GM12878 (cell line): ENCODE data around the gene ZBTB9. TPM values are rescaled to one million over a fixed set of nuclear protein-coding genes. Genes with fewer than 3 reads are reported as not detected.
A peak's percentile ranks its signal among the peaks of the same experiment; 100 is the strongest.

Experiments
- ATAC-seq: fragments of 200-7000 bp; cut with Tn5 transposase; 3 replicates; pipeline ENCODE4 v1.9.1; 2020; ENCODE audit warnings: mild to moderate bottlenecking, moderate library complexity
- BruUV-seq: library from RNA; stranded (reverse); fragments of 400-500 nt; replicated peaks from 2 replicates; lab custom pipeline; 2021; lab: Mats Ljungman, UMichigan
- CTCF ChIA-PET: fragments of 300-600 bp; sonication (Branson Sonifier 250); formaldehyde crosslinking; extraction: SDS; loops from one replicate; lab custom pipeline; 2021; ENCODE audit warnings: inconsistent platforms; lab: Yijun Ruan, JAX
- POLR2A ChIA-PET: fragments of 350-600 bp; formaldehyde crosslinking; extraction: SDS; loops from one replicate; lab custom pipeline; 2021; ENCODE audit warnings: inconsistent platforms; lab: Charles Lee
- RAD21 ChIA-PET: fragments of 300-600 bp; sonication (Branson Sonifier 250); formaldehyde crosslinking; loops from one replicate; lab custom pipeline; 2023; ENCODE audit warnings: antibody characterized with exemption; ENCODE audit not compliant: unreplicated experiment; lab: Charles Lee
- SMC1A ChIA-PET: fragments of 300-600 bp; sonication (Branson Sonifier 250); formaldehyde crosslinking; loops from one replicate; lab custom pipeline; 2023; ENCODE audit not compliant: unreplicated experiment, uncharacterized antibody; lab: Charles Lee
- DNase-seq: peaks from one replicate; pipeline ENCODE4 v3.0.0-alpha.2; 2011; ENCODE audit warnings: low read depth, low spot score
- FAIRE-seq: peaks from 3 replicates; lab custom pipeline; 2011; peaks lifted over from hg19 to GRCh38; lab: Jason Lieb, UNC
- H2AFZ ChIP-seq: 2 replicates; pipeline ENCODE4 v1.6.0; 2011; ENCODE audit warnings: low read depth, low read length, control low read depth; ENCODE audit not compliant: control insufficient read depth
- H3K27ac ChIP-seq: 2 replicates; pipeline ENCODE4 v1.5.1; 2011; ENCODE audit warnings: control low read depth; ENCODE audit not compliant: control insufficient read depth, insufficient read depth
- H3K27me3 ChIP-seq, 2 experiments: replicated peaks in 1 of 2; 2 replicates each; pipeline versions ENCODE4 v1.6.0 to v1.6.1; 2011; ENCODE audit warnings: low read length in 1 of 2; ENCODE audit not compliant: control insufficient read depth in 2 of 2, insufficient read depth in 2 of 2
- H3K36me3 ChIP-seq, 2 experiments: 2 replicates each; pipeline ENCODE4 v1.5.1; 2011; ENCODE audit warnings: low read length in 1 of 2; ENCODE audit not compliant: control insufficient read depth in 2 of 2, insufficient read depth in 2 of 2
- H3K4me1 ChIP-seq: 2 replicates; pipeline ENCODE4 v1.6.1; 2011; ENCODE audit warnings: mild to moderate bottlenecking, low read length, moderate library complexity, mixed read lengths; ENCODE audit not compliant: control insufficient read depth, insufficient read depth
- H3K4me2 ChIP-seq: 2 replicates; pipeline ENCODE4 v1.6.0; 2011; ENCODE audit warnings: control low read depth; ENCODE audit not compliant: control insufficient read depth, insufficient read depth
- H3K4me3 ChIP-seq: fragments of 200-600 bp; sonication (generic); 2 replicates; pipeline ENCODE4 v1.5.1; 2016
- H3K79me2 ChIP-seq: 2 replicates; pipeline ENCODE4 v1.6.0; 2011; ENCODE audit warnings: low read length; ENCODE audit not compliant: control insufficient read depth, insufficient read depth
- H3K9ac ChIP-seq: 2 replicates; pipeline ENCODE4 v1.8.0; 2011; ENCODE audit warnings: low read length, control low read depth, mixed read lengths; ENCODE audit not compliant: control insufficient read depth, insufficient read depth
- H3K9me3 ChIP-seq: replicated peaks from 3 replicates; pipeline ENCODE4 v1.5.1; 2011; ENCODE audit warnings: mild to moderate bottlenecking, low read length; ENCODE audit not compliant: control insufficient read depth, insufficient read depth
- H4K20me1 ChIP-seq: 2 replicates; pipeline ENCODE4 v1.6.0; 2011; ENCODE audit not compliant: control insufficient read depth, insufficient read depth
- ASH2L ChIP-seq: fragments of 300-600, 200-600 bp; sonication (generic); IDR thresholded peaks from 2 replicates; pipeline ENCODE4 v1.6.1; 2017; ENCODE audit warnings: low read depth, mild to moderate bottlenecking, borderline replicate concordance
- BACH1 ChIP-seq: fragments of 450-650 bp; IDR thresholded peaks from 2 replicates; pipeline ENCODE4 v1.6.1; 2017; ENCODE audit warnings: mild to moderate bottlenecking, borderline replicate concordance
- BHLHE40 ChIP-seq, 2 experiments: fragments of 450-650 bp in 1 of 2; IDR thresholded peaks; 2 replicates each; pipeline ENCODE4 v1.6.1; 2011 to 2017; ENCODE audit warnings: low read depth in 2 of 2, borderline replicate concordance in 1 of 2, improper control_type of control experiment in 1 of 2, low read length in 1 of 2, mild to moderate bottlenecking in 1 of 2
- CTCF ChIP-seq, 3 experiments: IDR thresholded peaks in 2 of 3; conservative IDR thresholded peaks in 1 of 3; 2 replicates each; pipeline ENCODE4 v1.5.1; 2011; ENCODE audit warnings: low read depth in 3 of 3, low read length in 3 of 3, mild to moderate bottlenecking in 3 of 3, control low read depth in 2 of 3, moderate library complexity in 2 of 3, inconsistent platforms in 1 of 3, mixed read lengths in 1 of 3; ENCODE audit not compliant: control insufficient read depth in 2 of 3, insufficient read depth in 1 of 3; ENCODE audit errors: extremely low read depth in 1 of 3
- GATAD2B ChIP-seq: fragments of 450-650 bp; conservative IDR thresholded peaks from 2 replicates; pipeline ENCODE4 v1.6.1; 2017; ENCODE audit warnings: low read depth, mild to moderate bottlenecking, moderate library complexity
- IRF4 ChIP-seq: IDR thresholded peaks from 2 replicates; pipeline ENCODE4 v1.6.1; 2011; ENCODE audit warnings: low read depth, low read length
- JUNB ChIP-seq: IDR thresholded peaks from 2 replicates; pipeline ENCODE4 v1.6.1; 2016; ENCODE audit warnings: antibody characterized with exemption, mild to moderate bottlenecking
- KAT2A ChIP-seq: conservative IDR thresholded peaks from 2 replicates; pipeline ENCODE4 v1.6.1; 2011; ENCODE audit warnings: low read depth, low read length; ENCODE audit not compliant: control insufficient read depth
- MYC ChIP-seq: IDR thresholded peaks from 2 replicates; pipeline ENCODE4 v1.6.1; 2011; ENCODE audit warnings: mild to moderate bottlenecking, low read length, moderate library complexity, inconsistent platforms; ENCODE audit not compliant: insufficient read depth, insufficient replicate concordance, insufficient read length, severe bottlenecking
- NFYB ChIP-seq: IDR thresholded peaks from 2 replicates; pipeline ENCODE4 v1.6.1; 2011; ENCODE audit warnings: low read depth, mild to moderate bottlenecking, low read length, improper control_type of control experiment, moderate library complexity; ENCODE audit not compliant: insufficient read depth
- POU2F2 ChIP-seq: IDR thresholded peaks from 3 replicates; pipeline ENCODE4 v1.6.1; 2011; ENCODE audit warnings: low read depth, mild to moderate bottlenecking, low read length, borderline replicate concordance
- RAD21 ChIP-seq: IDR thresholded peaks from 2 replicates; pipeline ENCODE4 v1.6.1; 2011; ENCODE audit warnings: mild to moderate bottlenecking, low read depth, low read length, moderate library complexity; ENCODE audit not compliant: insufficient read depth
- SIN3A ChIP-seq: IDR thresholded peaks from 2 replicates; pipeline ENCODE4 v1.6.1; 2012; ENCODE audit warnings: low read depth, low read length, improper control_type of control experiment
- SIX5 ChIP-seq: IDR thresholded peaks from 2 replicates; pipeline ENCODE4 v1.6.1; 2011; ENCODE audit warnings: mild to moderate bottlenecking, low read depth, low read length, moderate library complexity; ENCODE audit not compliant: severe bottlenecking
- SMC3 ChIP-seq: IDR thresholded peaks from 2 replicates; pipeline ENCODE4 v1.6.1; 2011; ENCODE audit warnings: low read length, improper control_type of control experiment, borderline replicate concordance
- SUZ12 ChIP-seq: fragments of 200-600 bp; sonication (generic); IDR thresholded peaks from one replicate; pipeline ENCODE4 v1.6.1; 2018; ENCODE audit warnings: antibody characterized with exemption, mild to moderate bottlenecking; ENCODE audit not compliant: unreplicated experiment
- TCF12 ChIP-seq: IDR thresholded peaks from 2 replicates; pipeline ENCODE4 v1.6.1; 2011; ENCODE audit warnings: low read depth, mild to moderate bottlenecking, low read length
- TCF3 ChIP-seq: IDR thresholded peaks from 2 replicates; pipeline ENCODE4 v1.6.1; 2012; ENCODE audit warnings: low read depth, mild to moderate bottlenecking, low read length, borderline replicate concordance; ENCODE audit not compliant: insufficient read depth
- ZNF384 ChIP-seq: IDR thresholded peaks from 2 replicates; pipeline ENCODE4 v1.6.1; 2012; ENCODE audit warnings: low read depth, mild to moderate bottlenecking, low read length, improper control_type of control experiment, borderline replicate concordance
- ZSCAN29 ChIP-seq: fragments of 450-650 bp; IDR thresholded peaks from 2 replicates; pipeline ENCODE4 v1.6.1; 2017; ENCODE audit warnings: mild to moderate bottlenecking, moderate library complexity
- ZZZ3 ChIP-seq: IDR thresholded peaks from 2 replicates; pipeline ENCODE4 v1.6.1; 2011; ENCODE audit warnings: low read depth; ENCODE audit not compliant: control insufficient read depth, insufficient read length
- WGBS: methylation state at CpG from one replicate; pipeline ENCODE4 v1.1.6; 2016; ENCODE audit warnings: low lambda C conversion rate; ENCODE audit not compliant: insufficient replicate concordance, insufficient coverage; ENCODE audit errors: missing lambda C conversion rate; 5-methylcytosine and 5-hydroxymethylcytosine counted together
- in situ Hi-C: fragments of 300-500 bp; cut with MboI; formaldehyde crosslinking; loops from 9 replicates; pipeline ENCODE4 v1.14.3; 2018; ENCODE audit warnings: mixed read lengths
- intact Hi-C: fragments of 100-400 bp; cut with micrococcal nuclease; formaldehyde crosslinking; loops from one replicate; pipeline ENCODE4 v1.14.2; 2022; ENCODE audit not compliant: unreplicated experiment
- polyA plus RNA-seq, 11 experiments: library from polyadenylated mRNA; depleted of rRNA in 4 of 11; unstranded in 6 of 11; stranded (reverse) in 5 of 11; fragments of >200 nt; fragmentation: Nextera tagmentation in 4 of 11; fragmentation: Illumina TruSeq in 1 of 11; extraction: Ambion mirVana in 4 of 11; extraction: Trizol in 1 of 11; gene quantifications; 1 replicate in 1 of 11; 2 replicates in 10 of 11; pipeline versions ENCODE4 v1.2.1 to v1.2.3, GENCODE V29; 2011 to 2016; ENCODE audit warnings: inconsistent platforms in 2 of 11, missing spikeins in 2 of 11, low read depth in 1 of 11
- total RNA-seq, 4 experiments: library from RNA; depleted of rRNA in 3 of 4; stranded (reverse); fragments of >200 nt in 3 of 4; fragmentation: Illumina TruSeq in 1 of 4; extraction: Trizol in 1 of 4; gene quantifications; 2 replicates each; pipeline versions ENCODE4 v1.2.1 to v1.2.3, GENCODE V29; 2013 to 2021

The ZBTB9 gene
- total and polyA plus RNA-seq, 10 of the 15 experiments (the other 5 are each of a cell fraction or from before 2014, with no cell fraction given) = 1.5 to 12.7 (median 6.9) TPM

- no peak overlapping the region for H3K27ac ChIP-seq
- no TSS peak for BruUV-seq
- H3K9me3 ChIP-seq = no peaks in the 10 kb centered on the region
- H3K27me3 ChIP-seq = no peaks in the 10 kb centered on the region; a peak in 1 of 4 replicates
- in situ Hi-C loops (no loop called here), intact Hi-C loops (no loop called here)
- no peak overlapping the region for H3K4me3 ChIP-seq
- RAD21 ChIA-PET = interaction anchor here (0.8 to 1.0 kb wide), 2 partner anchors 18 to 90 kb away, joined by 3 read pairs; partner anchors contain the start of gene BAK1
- no peaks in the 10 kb centered on the region for H3K4me1 ChIP-seq
- FAIRE-seq (no peak), ATAC-seq (peak; percentile 57), DNase-seq (no peak)
- H3K4me2 ChIP-seq = no peak overlapping the region
- SMC1A ChIA-PET = interaction anchor here (1.1 kb wide), 1 partner anchor 36 kb away, joined by 3 read pairs; the partner anchor contains the start of gene ZBTB9
- H3K79me2 ChIP-seq = no peaks in the 10 kb centered on the region
- no peak overlapping the region for H2AFZ ChIP-seq
- POLR2A ChIA-PET = interaction anchor here (0.5 kb wide), 1 partner anchor 59 kb away, joined by 6 read pairs; no protein-coding TSS in a partner anchor
- 67% methylated on average over 3 of the region's 3 CpGs for WGBS
- no peaks in the 10 kb centered on the region for H3K36me3 ChIP-seq
- CTCF ChIA-PET = interaction anchor here (0.7 to 1.1 kb wide), 4 partner anchors 9 to 739 kb away, joined by 3 read pairs; no protein-coding TSS in a partner anchor
- no peak overlapping the region for H3K9ac ChIP-seq
- no peaks in the 10 kb centered on the region for H4K20me1 ChIP-seq
- TF ChIP-seq POU2F2 (no peak), JUNB (0 out of 2 replicates have a peak, but pooled peaks have one; percentile 30), ZNF384 (no peak), SIN3A (no peak), KAT2A (no peak), TCF3 (peak; percentile 50; the same call in 1 of the 2 replicates), CTCF (IDR thresholded peaks at IDR 0.05 in 2 of 3, conservative IDR thresholded peaks at IDR 0.05 in 1 of 3; ENCODE audit: control insufficient read depth in 2 of 3, extremely low read depth in 1 of 3, insufficient read depth in 1 of 3, low read depth in 3 of 3, low read length in 3 of 3) (peak in 1 of 3 experiments; percentile 7; a peak in 1 of 6 replicates), TCF12 (peak; percentile 72; the same call in 1 of the 2 replicates), BACH1 (no peak), SMC3 (no peak), SUZ12 (no peak), RAD21 (0 out of 2 replicates have a peak, but pooled peaks have one; percentile 29), ZSCAN29 (no peak), MYC (no peak), IRF4 (peak; percentile 61; the same call in 1 of the 2 replicates), SIX5 (no peak), NFYB (no peak), ASH2L (no peak), GATAD2B (no peak), BHLHE40 (IDR thresholded peaks at IDR 0.05; ENCODE audit: borderline replicate concordance in 1 of 2, low read depth in 2 of 2, low read length in 1 of 2) (no peak), ZZZ3 (no peak)
Observed at GRCh38 chr6:33490198-33490597, 35.8 kb downstream of the ZBTB9 start.
